Measurements from ENCODE around the gene AQP10. TPM values are rescaled to one million over a fixed set of nuclear protein-coding genes. Genes with fewer than 3 reads are reported as not detected.
"Not testable (repeated sequence)": the region's sequence is repeated elsewhere in the genome, so short reads cannot be mapped to it uniquely, and the experiment has no call there.

The AQP10 gene
- total and polyA plus RNA-seq, 5 experiments from 2014 or later: not detected

GRCh38 chr1:154371436-154371835 lies 50.5 kb downstream of the AQP10 start:
- ATAC-seq (no peak), DNase-seq (no peak)
- H3K36me3 Mint-ChIP-seq: no peaks in the 10 kb centered on the region
- POLR2A ChIA-PET: interaction anchor here (0.6 kb wide), 1 partner anchor 13 kb away, joined by 6 read pairs; no protein-coding TSS in a partner anchor
- no peaks in the 10 kb centered on the region for H3K27me3 Mint-ChIP-seq
- peaks cover 2 to 8% (median 7%) of the 10 kb centered on the region in 4 donors for H3K4me1 Mint-ChIP-seq
- H3K9me3 Mint-ChIP-seq: no peaks in the 10 kb centered on the region
- H3K4me3 Mint-ChIP-seq: no peak overlapping the region
- no peak overlapping the region for H3K27ac Mint-ChIP-seq

GRCh38 chr1:154373777-154374357 lies 53.0 kb downstream of the AQP10 start:
- H3K27ac Mint-ChIP-seq, H3K36me3 Mint-ChIP-seq, H3K9me3 Mint-ChIP-seq, ATAC-seq, H3K27me3 Mint-ChIP-seq, DNase-seq, H3K4me1 Mint-ChIP-seq, H3K4me3 Mint-ChIP-seq: not testable (repeated sequence)
- POLR2A ChIA-PET: interaction anchor here (0.6 kb wide), 1 partner anchor 40 kb away, joined by 3 read pairs; no protein-coding TSS in a partner anchor

Other genes with a start within 250 kb of the AQP10 start
- gene NUP210L, start 166.0 kb upstream of the AQP10 start, total RNA-seq: under 1 TPM; 0.16 to 0.22 TPM
- under 1 TPM in 1 of 3 donors, not detected in 2; 0.06 TPM for gene NUP210L, start 166.0 kb upstream of the AQP10 start, polyA plus RNA-seq
- 100 to 1,000 TPM; 287 to 307 TPM for gene TPM3, start 129.0 kb upstream of the AQP10 start, total RNA-seq
- 1,000 to 10,000 TPM in 1 of 3 donors, 100 to 1,000 TPM in 2; 791 to 1,022 (median 805) TPM for gene TPM3, start 129.0 kb upstream of the AQP10 start, polyA plus RNA-seq
- not detected for gene CFAP141, start 114.8 kb upstream of the AQP10 start, total RNA-seq
- not detected for gene CFAP141, start 114.8 kb upstream of the AQP10 start, polyA plus RNA-seq
- gene UBAP2L, start 100.1 kb upstream of the AQP10 start, total RNA-seq: 100 to 1,000 TPM; 205 to 206 TPM
- gene UBAP2L, start 100.1 kb upstream of the AQP10 start, polyA plus RNA-seq: 10 to 100 TPM; 42.0 to 70.5 (median 54.8) TPM
- gene HAX1, start 48.5 kb upstream of the AQP10 start, total RNA-seq: 100 to 1,000 TPM; 112 to 118 TPM
- 100 to 1,000 TPM; 165 to 170 (median 169) TPM for gene HAX1, start 48.5 kb upstream of the AQP10 start, polyA plus RNA-seq
- 100 to 1,000 TPM; 111 to 114 TPM for gene ATP8B2, start 4.4 kb downstream of the AQP10 start, total RNA-seq
- gene ATP8B2, start 4.4 kb downstream of the AQP10 start, polyA plus RNA-seq: 10 to 100 TPM; 48.5 to 65.1 (median 55.6) TPM
- 10 to 100 TPM; 44.4 to 49.9 TPM for gene IL6R, start 84.2 kb downstream of the AQP10 start, total RNA-seq
- gene IL6R, start 84.2 kb downstream of the AQP10 start, polyA plus RNA-seq: 10 to 100 TPM; 20.1 to 44.1 (median 28.4) TPM
- gene TDRD10, start 181.1 kb downstream of the AQP10 start, total RNA-seq: not detected
- gene TDRD10, start 181.1 kb downstream of the AQP10 start, polyA plus RNA-seq: not detected
- not detected for gene SHE, start 181.3 kb downstream of the AQP10 start, total RNA-seq
- gene SHE, start 181.3 kb downstream of the AQP10 start, polyA plus RNA-seq: not detected
- gene UBE2Q1, start 237.6 kb downstream of the AQP10 start, total RNA-seq: 100 to 1,000 TPM; 109 to 114 TPM
- gene UBE2Q1, start 237.6 kb downstream of the AQP10 start, polyA plus RNA-seq: 10 to 100 TPM; 10.5 to 13.3 (median 12.6) TPM
- gene CHRNB2, start 246.7 kb downstream of the AQP10 start, total RNA-seq: not detected
- under 1 TPM in 1 of 3 donors, not detected in 2; 0.03 TPM for gene CHRNB2, start 246.7 kb downstream of the AQP10 start, polyA plus RNA-seq